H9 (cell line): ENCODE measurements around the gene DHDH. TPM values are rescaled to one million over a fixed set of nuclear protein-coding genes. Genes with fewer than 3 reads are reported as not detected.

ENCODE experiments used
- DNase-seq: peaks from one replicate; pipeline ENCODE4 v3.0.0-alpha.2; 2017
- H2AFZ ChIP-seq: one replicate; pipeline ENCODE4 v1.6.1; 2013; ENCODE audit warnings: mild to moderate bottlenecking, low read length, control low read depth, moderate library complexity
- H2AK5ac ChIP-seq: 2 replicates; pipeline ENCODE4 v1.6.1; 2013; ENCODE audit warnings: low read length, control low read depth, mixed read lengths; ENCODE audit not compliant: insufficient read length
- H2BK120ac ChIP-seq: one replicate; pipeline ENCODE4 v1.6.1; 2013; ENCODE audit warnings: low read depth, mild to moderate bottlenecking, low read length, control low read depth, inconsistent platforms; ENCODE audit not compliant: poor library complexity, severe bottlenecking
- H2BK12ac ChIP-seq: 2 replicates; pipeline ENCODE4 v1.6.1; 2013; ENCODE audit warnings: low read length, control low read depth, mixed read lengths, low read depth; ENCODE audit not compliant: insufficient read length
- H2BK15ac ChIP-seq: 2 replicates; pipeline ENCODE4 v1.6.1; 2013; ENCODE audit warnings: low read depth, low read length, control low read depth
- H2BK20ac ChIP-seq: one replicate; pipeline ENCODE4 v1.6.1; 2013; ENCODE audit warnings: low read depth, mild to moderate bottlenecking, low read length, control low read depth, inconsistent platforms; ENCODE audit not compliant: poor library complexity, severe bottlenecking
- H2BK5ac ChIP-seq: 2 replicates; pipeline ENCODE4 v1.6.1; 2013; ENCODE audit warnings: low read length, control low read depth, mixed read lengths; ENCODE audit not compliant: insufficient read length
- H3K14ac ChIP-seq: 2 replicates; pipeline ENCODE4 v1.6.1; 2013; ENCODE audit warnings: low read length, control low read depth; ENCODE audit not compliant: insufficient read depth
- H3K18ac ChIP-seq: 2 replicates; pipeline ENCODE4 v1.6.1; 2013; ENCODE audit warnings: low read depth, mild to moderate bottlenecking, mixed read lengths, low read length, control low read depth; ENCODE audit not compliant: insufficient read length
- H3K23ac ChIP-seq: 2 replicates; pipeline ENCODE4 v1.6.1; 2013; ENCODE audit warnings: low read length, control low read depth, mixed read lengths, low read depth; ENCODE audit not compliant: insufficient read length
- H3K23me2 ChIP-seq: 2 replicates; pipeline ENCODE4 v1.6.1; 2013; ENCODE audit warnings: low read depth, mild to moderate bottlenecking, mixed read lengths, low read length, control low read depth; ENCODE audit not compliant: insufficient read length, poor library complexity, severe bottlenecking
- H3K27ac ChIP-seq: 2 replicates; pipeline ENCODE4 v1.5.1; 2013; ENCODE audit warnings: low read length, control low read depth, mixed read lengths, low read depth; ENCODE audit not compliant: insufficient read length
- H3K27me3 ChIP-seq: 2 replicates; pipeline ENCODE4 v1.6.1; 2013; ENCODE audit warnings: low read length, control low read depth, inconsistent platforms; ENCODE audit not compliant: insufficient read depth
- H3K4ac ChIP-seq: 2 replicates; pipeline ENCODE4 v1.6.1; 2013; ENCODE audit warnings: low read depth, mild to moderate bottlenecking, control low read depth, inconsistent platforms, low read length, moderate library complexity
- H3K4me1 ChIP-seq: 2 replicates; pipeline ENCODE4 v1.6.1; 2013; ENCODE audit warnings: low read length, control low read depth, inconsistent platforms; ENCODE audit not compliant: insufficient read depth
- H3K4me2 ChIP-seq: 2 replicates; pipeline ENCODE4 v1.6.1; 2013; ENCODE audit warnings: low read length, control low read depth, mixed read lengths; ENCODE audit not compliant: insufficient read length, insufficient read depth
- H3K56ac ChIP-seq: 2 replicates; pipeline ENCODE4 v1.6.1; 2013; ENCODE audit warnings: low read depth, mild to moderate bottlenecking, mixed read lengths, low read length, control low read depth; ENCODE audit not compliant: insufficient read length
- H3K79me1 ChIP-seq: 2 replicates; pipeline ENCODE4 v1.6.1; 2013; ENCODE audit warnings: low read depth, mild to moderate bottlenecking, moderate library complexity, low read length, control low read depth, inconsistent platforms; ENCODE audit not compliant: insufficient read depth, poor library complexity, severe bottlenecking
- H3K79me2 ChIP-seq: 2 replicates; pipeline ENCODE4 v1.6.1; 2013; ENCODE audit warnings: low read length, control low read depth, inconsistent platforms; ENCODE audit not compliant: insufficient read depth
- H3K9ac ChIP-seq: 2 replicates; pipeline ENCODE4 v1.6.1; 2013; ENCODE audit warnings: low read length, control low read depth, mixed read lengths; ENCODE audit not compliant: insufficient read length; ENCODE audit errors: extremely low read depth
- H3K9me3 ChIP-seq: one replicate; pipeline ENCODE4 v1.6.1; 2013; ENCODE audit warnings: low read depth, low read length, inconsistent platforms; ENCODE audit not compliant: control insufficient read depth
- H3T11ph ChIP-seq: one replicate; pipeline ENCODE4 v1.6.1; 2013; ENCODE audit warnings: mild to moderate bottlenecking, low read length, control low read depth, inconsistent platforms
- H4K20me1 ChIP-seq: one replicate; pipeline ENCODE4 v1.6.1; 2013; ENCODE audit not compliant: control insufficient read depth, insufficient read length, insufficient read depth
- H4K5ac ChIP-seq: 2 replicates; pipeline ENCODE4 v1.6.1; 2013; ENCODE audit warnings: low read depth, mild to moderate bottlenecking, mixed read lengths, low read length, control low read depth; ENCODE audit not compliant: insufficient read length
- H4K8ac ChIP-seq: replicated peaks from 2 replicates; pipeline ENCODE4 v1.6.1; 2013; ENCODE audit warnings: low read length, control low read depth, mixed read lengths, low read depth; ENCODE audit not compliant: insufficient read length
- H4K91ac ChIP-seq: 2 replicates; pipeline ENCODE4 v1.6.1; 2013; ENCODE audit warnings: low read depth, mild to moderate bottlenecking, moderate library complexity, mixed read lengths, low read length, control low read depth; ENCODE audit not compliant: insufficient read length
- H3K27ac Mint-ChIP-seq, 3 experiments: 2 replicates in 2 of 3; 3 replicates in 1 of 3; pipeline ENCODE4 v1.8.0; 2020 to 2021; ENCODE audit warnings: mixed read lengths in 3 of 3, mild to moderate bottlenecking in 1 of 3, moderate library complexity in 1 of 3
- H3K27me3 Mint-ChIP-seq: 2 replicates; pipeline ENCODE4 v1.8.0; 2021; ENCODE audit warnings: low read depth, mild to moderate bottlenecking, moderate library complexity, mixed read lengths
- H3K36me3 Mint-ChIP-seq, 3 experiments: 2 replicates in 2 of 3; 3 replicates in 1 of 3; pipeline ENCODE4 v1.8.0; 2020 to 2021; ENCODE audit warnings: low read depth in 3 of 3, mixed read lengths in 3 of 3; ENCODE audit not compliant: insufficient read depth in 1 of 3
- H3K4me1 Mint-ChIP-seq, 2 experiments: 2 replicates each; pipeline ENCODE4 v1.8.0; 2020; ENCODE audit warnings: mixed read lengths in 2 of 2
- H3K4me3 Mint-ChIP-seq, 2 experiments: 2 replicates in 1 of 2; 3 replicates in 1 of 2; pipeline ENCODE4 v1.8.0; 2020 to 2021; ENCODE audit warnings: mild to moderate bottlenecking in 2 of 2, mixed read lengths in 2 of 2, moderate library complexity in 1 of 2
- H3K9me3 Mint-ChIP-seq, 2 experiments: 2 replicates in 1 of 2; 3 replicates in 1 of 2; pipeline ENCODE4 v1.8.0; 2020; ENCODE audit warnings: mild to moderate bottlenecking in 2 of 2, mixed read lengths in 2 of 2, moderate library complexity in 1 of 2
- CTCF ChIP-seq: fragments of 200-600 bp; sonication (generic); conservative IDR thresholded peaks from 3 replicates; pipeline ENCODE4 v1.8.0; 2021; ENCODE audit warnings: antibody characterized with exemption, mild to moderate bottlenecking
- WGBS: extraction: QIAGEN DNeasy Blood & Tissue Kit; methylation state at CpG from one replicate; pipeline ENCODE4 v1.1.7; 2013; ENCODE audit warnings: missing lambda C conversion rate, low lambda C conversion rate, mixed read lengths; ENCODE audit not compliant: insufficient read length; ENCODE audit errors: extremely low coverage; 5-methylcytosine and 5-hydroxymethylcytosine counted together
- total RNA-seq: library from RNA; stranded (reverse); gene quantifications from 2 replicates; pipeline ENCODE4 v1.2.1, GENCODE V29; 2021

Gene DHDH
- total RNA-seq, 1 experiment from 2014 or later: 2.0 TPM

DNA sequence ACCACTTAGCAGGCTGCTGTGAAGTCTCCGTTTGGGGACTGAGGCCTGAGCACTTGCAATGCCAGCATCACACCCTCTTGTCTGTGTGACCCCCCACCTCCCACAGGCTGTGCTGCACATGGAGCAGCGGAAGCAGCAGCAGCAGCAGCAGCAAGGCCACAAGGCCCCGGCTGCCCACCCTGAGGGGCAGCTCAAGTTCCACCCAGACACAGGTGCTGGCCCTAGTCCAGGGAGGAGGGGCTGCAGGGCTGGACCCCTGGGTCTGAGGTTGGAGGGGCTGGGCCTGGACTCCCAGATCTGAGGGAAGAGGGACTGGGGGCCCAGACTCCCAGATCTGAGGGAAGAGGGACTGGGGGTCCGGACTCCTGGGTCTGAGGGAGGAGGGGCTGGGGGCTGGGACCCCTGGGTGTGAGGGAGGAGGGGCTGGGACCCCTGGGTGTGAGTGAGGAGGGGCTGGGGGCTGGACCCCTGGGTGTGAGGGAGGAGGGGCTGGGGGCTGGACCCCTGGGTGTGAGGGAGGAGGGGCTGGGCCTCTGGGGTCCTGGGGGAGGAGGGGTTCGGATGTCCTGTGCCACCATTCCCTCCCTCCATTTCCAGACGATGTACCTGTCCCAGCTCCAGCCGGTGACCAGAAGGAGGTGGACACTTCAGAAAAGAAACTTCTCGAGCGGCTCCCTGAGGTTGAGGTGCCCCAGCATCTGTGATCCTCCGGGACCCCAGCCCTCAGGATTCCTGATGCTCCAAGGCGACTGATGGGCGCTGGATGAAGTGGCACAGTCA, 11.6 kb upstream of the DHDH start:
- no peak overlapping the region for H3K9ac ChIP-seq
- no peak overlapping the region for H4K5ac ChIP-seq
- no peaks in the 10 kb centered on the region for H3K23me2 ChIP-seq
- H3K56ac ChIP-seq: no peak overlapping the region
- no peak for TF ChIP-seq CTCF
- H2BK15ac ChIP-seq: no peak overlapping the region
- H3K14ac ChIP-seq: no peak overlapping the region
- H4K8ac ChIP-seq: no peak overlapping the region
- WGBS: no CpG with 5 or more reads among the region's 12 CpGs
- no peaks in the 10 kb centered on the region for H3K9me3 ChIP-seq
- no peaks in the 10 kb centered on the region for H3K79me2 ChIP-seq
- no peak overlapping the region for H2BK20ac ChIP-seq
- Mint-ChIP-seq H3K36me3 (peaks cover 8 to 40% (median 32%) of the 10 kb centered on the region in 3 experiments), H3K27me3 (no peaks in the 10 kb centered on the region; the same call in 1 of the 2 replicates), H3K9me3 (no peaks in the 10 kb centered on the region), H3K27ac (0 out of 7 replicates have a peak overlapping the region, but pooled peaks of 1 of the 3 experiments have one; percentile 49), H3K4me1 (0 out of 4 replicates have a peak, but pooled peaks cover 2% of the 10 kb centered on the region in 2 experiments), H3K4me3 (no peak overlapping the region)
- no peak overlapping the region for H3K4ac ChIP-seq
- no peak for DNase-seq
- H3T11ph ChIP-seq: no peak overlapping the region
- no peak overlapping the region for H4K91ac ChIP-seq
- no peaks in the 10 kb centered on the region for H4K20me1 ChIP-seq
- H3K18ac ChIP-seq: no peak overlapping the region
- no peak overlapping the region for H2BK12ac ChIP-seq
- H2AFZ ChIP-seq: no peak overlapping the region
- no peaks in the 10 kb centered on the region for H3K4me1 ChIP-seq
- H3K27me3 ChIP-seq: no peaks in the 10 kb centered on the region
- H3K79me1 ChIP-seq: no peaks in the 10 kb centered on the region
- H3K23ac ChIP-seq: no peak overlapping the region
- H3K4me2 ChIP-seq: no peak overlapping the region
- H2AK5ac ChIP-seq: no peak overlapping the region
- H3K27ac ChIP-seq: no peak overlapping the region
- H2BK120ac ChIP-seq: no peak overlapping the region
- H2BK5ac ChIP-seq: no peak overlapping the region
